ENCODE data around the gene SNX27. TPM values are rescaled to one million over a fixed set of nuclear protein-coding genes. Genes with fewer than 3 reads are reported as not detected.
A peak's percentile ranks its signal among the peaks of the same experiment; 100 is the strongest.

Gene SNX27
- total RNA-seq, 1 experiment from 2014 or later: 32.7 TPM

DNA sequence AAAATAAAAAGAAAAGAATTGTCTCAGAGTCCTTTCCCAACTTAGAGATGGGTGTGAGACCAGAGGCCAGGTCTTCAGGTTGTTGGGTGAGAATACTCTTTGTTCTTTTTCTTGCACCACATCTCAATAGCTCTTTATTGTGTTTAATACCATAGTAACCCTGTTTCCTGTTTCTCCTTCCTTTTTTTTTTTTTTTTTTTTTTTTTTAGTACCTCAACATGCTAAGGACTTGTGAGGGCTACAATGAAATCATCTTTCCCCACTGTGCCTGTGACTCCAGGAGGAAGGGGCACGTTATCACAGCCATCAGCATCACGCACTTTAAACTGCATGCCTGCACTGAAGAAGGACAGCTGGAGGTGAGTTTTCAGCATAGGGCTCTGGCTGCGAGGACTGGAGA, 80.4 kb downstream of the SNX27 start:
- DNase-seq (ENCODE audit: low spot score): no peak
- in situ Hi-C loops (cut with HindIII; ENCODE audit: low sequenced_read_pairs): no loop called here

GRCh38 chr1:151693057-151693651, 81.3 kb downstream of the SNX27 start:
- DNase-seq (ENCODE audit: low spot score): peak; percentile 75
- in situ Hi-C loops (cut with HindIII; ENCODE audit: low sequenced_read_pairs): no loop called here

DNA sequence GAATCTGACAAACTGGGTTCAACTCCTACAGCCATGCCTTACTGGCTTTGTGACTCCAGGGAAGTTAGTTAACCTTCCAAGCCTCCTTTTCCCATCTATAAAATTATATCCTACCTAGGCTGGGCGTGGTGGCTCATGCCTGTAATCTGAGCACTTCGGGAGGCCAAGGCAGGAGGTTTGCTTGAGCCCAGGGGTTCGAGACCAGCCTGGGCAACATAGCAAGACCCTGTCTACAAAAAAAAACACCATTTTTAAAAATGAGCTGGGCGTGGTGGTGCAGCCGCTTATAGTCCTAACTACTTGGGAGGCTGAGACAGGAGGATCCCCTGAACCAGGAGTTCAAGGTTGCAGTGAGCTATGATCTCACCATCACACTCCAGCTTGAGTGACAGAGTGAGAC, 89.7 kb downstream of the SNX27 start:
- DNase-seq (ENCODE audit: low spot score): no peak
- in situ Hi-C loops (cut with HindIII; ENCODE audit: low sequenced_read_pairs): no loop called here

DNA sequence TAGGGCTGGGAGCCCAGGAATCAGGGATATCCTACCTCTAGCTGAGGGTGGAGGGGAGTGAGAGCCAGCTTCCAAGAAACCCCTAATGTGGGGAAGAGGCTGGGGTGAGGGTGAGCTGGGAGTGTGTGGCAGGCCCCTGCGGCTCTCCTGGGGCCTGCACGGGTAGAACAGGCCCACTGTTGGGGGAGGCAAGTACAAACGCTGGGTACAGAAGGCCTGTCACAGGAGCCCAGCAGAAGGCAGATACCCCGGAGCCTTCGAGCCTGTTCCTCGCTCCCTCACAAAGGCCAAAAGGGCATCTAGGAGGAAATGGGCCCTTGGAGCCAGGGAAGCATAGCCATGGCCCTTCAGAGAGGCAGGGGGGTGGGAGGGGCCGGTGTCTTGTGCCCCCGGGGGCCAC, 91.1 kb downstream of the SNX27 start:
- in situ Hi-C loops (cut with HindIII; ENCODE audit: low sequenced_read_pairs): no loop called here
- DNase-seq (ENCODE audit: low spot score): no peak

- in situ Hi-C loops (cut with HindIII; ENCODE audit: low sequenced_read_pairs): no loop called here
- no peak for DNase-seq (ENCODE audit: low spot score)
Measured at GRCh38 chr1:151703813-151704212, 92.0 kb downstream of the SNX27 start.

DNA sequence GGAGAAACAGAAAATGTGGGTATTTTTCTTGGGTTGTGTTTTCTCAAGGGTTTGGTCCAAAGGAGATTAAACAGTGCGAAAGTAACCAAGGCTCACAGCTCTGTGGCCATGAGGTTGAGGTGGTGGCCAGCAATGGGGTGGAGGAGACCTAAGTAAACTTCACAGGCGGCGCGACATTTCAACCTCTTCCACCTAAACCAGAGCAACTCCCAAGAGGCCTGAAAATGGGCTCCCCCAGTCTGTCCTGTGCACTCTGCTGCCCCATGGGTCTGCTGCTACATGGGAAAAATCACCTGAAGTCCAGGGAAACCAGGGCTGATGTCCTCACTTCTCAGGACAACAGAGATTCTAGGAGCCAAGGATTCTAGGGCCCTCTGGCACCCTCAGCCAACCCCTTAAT, 92.4 kb downstream of the SNX27 start:
- DNase-seq (ENCODE audit: low spot score): no peak
- in situ Hi-C loops (cut with HindIII; ENCODE audit: low sequenced_read_pairs): no loop called here

GRCh38 chr1:151705146-151705545, 93.3 kb downstream of the SNX27 start:
- in situ Hi-C loops (cut with HindIII; ENCODE audit: low sequenced_read_pairs): no loop called here
- DNase-seq (ENCODE audit: low spot score): no peak

- DNase-seq (ENCODE audit: low spot score): no peak
- in situ Hi-C loops (cut with HindIII; ENCODE audit: low sequenced_read_pairs): no loop called here
Measured at GRCh38 chr1:151705753-151706463, 94.1 kb downstream of the SNX27 start.

DNA sequence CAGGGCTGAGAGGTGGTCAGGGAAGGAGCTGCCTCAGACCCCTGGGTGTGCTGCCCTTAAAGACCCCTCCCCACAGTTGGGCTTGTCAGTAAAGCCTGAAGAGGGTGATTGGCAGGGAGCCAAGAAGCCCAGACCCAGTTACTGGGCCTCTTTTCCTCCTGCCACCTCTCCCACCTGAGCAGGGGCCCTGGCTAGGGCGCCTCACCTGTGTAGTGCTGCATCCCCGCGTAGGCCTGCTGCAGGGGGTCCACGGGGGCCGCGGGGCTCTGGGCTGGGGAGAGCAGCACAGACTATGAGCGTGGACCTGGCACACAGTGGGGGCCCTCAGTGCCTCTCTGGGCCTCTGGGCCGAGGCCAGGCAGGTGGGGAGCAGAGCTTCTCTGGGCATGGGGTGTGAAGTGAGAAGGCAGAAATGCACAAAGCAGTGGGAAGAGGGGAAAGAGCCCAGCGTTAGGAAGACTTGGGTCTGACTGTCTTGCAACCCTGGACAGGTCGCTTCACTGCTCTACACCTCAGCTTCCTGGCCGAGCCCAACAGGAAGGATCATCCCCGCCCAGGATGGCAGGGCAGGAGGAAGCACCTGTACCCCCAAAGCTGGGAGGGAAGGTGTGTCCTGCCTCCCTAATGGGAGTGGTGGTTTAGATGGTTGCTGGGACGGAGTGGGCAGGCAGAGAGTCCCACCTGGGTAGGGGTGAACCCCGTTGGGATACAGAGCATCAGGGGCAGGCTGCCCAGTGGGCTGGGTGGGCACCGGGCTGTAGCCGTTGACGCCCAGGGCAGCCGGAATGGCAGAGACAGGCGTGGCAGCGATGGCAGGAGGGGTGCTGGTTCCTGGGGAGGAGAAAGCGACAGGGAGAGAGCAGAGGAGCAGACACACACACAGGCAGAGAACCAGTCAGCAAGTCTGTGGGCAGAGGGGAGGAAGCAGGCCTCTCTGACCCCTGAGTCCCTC, 94.9 kb downstream of the SNX27 start:
- in situ Hi-C loops (cut with HindIII; ENCODE audit: low sequenced_read_pairs): no loop called here
- no peak for DNase-seq (ENCODE audit: low spot score)

- DNase-seq (ENCODE audit: low spot score): no peak
- in situ Hi-C loops (cut with HindIII; ENCODE audit: low sequenced_read_pairs): no loop called here
Measured at GRCh38 chr1:151707541-151708065, 95.8 kb downstream of the SNX27 start.

DNA sequence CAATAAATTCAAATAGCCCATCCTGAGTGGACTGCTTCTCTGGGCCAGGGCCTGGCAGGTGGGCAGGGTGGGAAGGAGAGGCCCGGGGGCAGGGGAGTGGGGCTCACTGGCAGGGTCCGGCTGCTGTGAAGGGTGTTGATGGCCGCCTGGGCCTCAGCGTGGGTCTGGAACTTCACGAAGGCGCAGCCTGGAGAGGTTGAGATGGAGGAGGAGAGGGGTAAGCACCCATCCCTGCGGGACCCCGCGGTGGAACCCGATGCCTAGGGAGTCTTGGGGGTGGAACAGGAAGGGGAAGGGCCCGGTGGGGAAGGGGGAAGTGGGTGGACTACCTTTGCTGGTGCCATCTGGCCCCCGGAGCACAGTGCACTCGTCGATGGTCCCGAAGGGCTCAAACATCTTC, 97.0 kb downstream of the SNX27 start:
- in situ Hi-C loops (cut with HindIII; ENCODE audit: low sequenced_read_pairs): no loop called here
- no peak for DNase-seq (ENCODE audit: low spot score)

- peak; percentile 92 for DNase-seq (ENCODE audit: low spot score)
- in situ Hi-C loops (cut with HindIII; ENCODE audit: low sequenced_read_pairs): no loop called here
Measured at GRCh38 chr1:151710187-151710840, 98.5 kb downstream of the SNX27 start.

- in situ Hi-C loops (cut with HindIII; ENCODE audit: low sequenced_read_pairs): no loop called here
- DNase-seq (ENCODE audit: low spot score): peak; percentile 78
Measured at GRCh38 chr1:151711044-151711800, 99.4 kb downstream of the SNX27 start.

- in situ Hi-C loops (cut with HindIII; ENCODE audit: low sequenced_read_pairs): no loop called here
- no peak for DNase-seq (ENCODE audit: low spot score)
Measured at GRCh38 chr1:151711951-151712350, 100.1 kb downstream of the SNX27 start.

DNA sequence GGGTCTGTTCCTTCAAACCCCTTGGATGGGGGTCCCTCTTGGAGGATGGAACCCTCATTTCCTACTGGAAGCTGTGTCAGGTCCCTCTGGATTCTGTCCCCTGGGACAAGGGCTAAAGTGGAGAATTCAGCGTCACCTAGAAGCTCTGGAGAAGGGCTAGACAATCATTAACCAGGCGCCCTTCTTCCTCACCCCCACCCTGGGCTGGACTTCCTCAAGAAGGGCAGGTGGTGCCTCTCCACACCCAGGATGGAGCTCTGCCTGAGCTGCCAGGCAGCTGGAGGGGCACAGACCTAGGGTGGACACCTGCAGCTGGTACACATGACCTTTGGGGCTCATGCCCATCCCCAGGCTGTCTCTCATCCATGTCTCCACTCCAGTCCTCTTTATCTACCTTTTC, 101.2 kb downstream of the SNX27 start:
- in situ Hi-C loops (cut with HindIII; ENCODE audit: low sequenced_read_pairs): no loop called here

GRCh38 chr1:151713874-151714273, 102.0 kb downstream of the SNX27 start:
- no peak for DNase-seq (ENCODE audit: low spot score)
- in situ Hi-C loops (cut with HindIII; ENCODE audit: low sequenced_read_pairs): no loop called here

More for the DNA sequence above, 101.2 kb downstream of the SNX27 start:
- DNase-seq (ENCODE audit: low spot score): no peak

DNA sequence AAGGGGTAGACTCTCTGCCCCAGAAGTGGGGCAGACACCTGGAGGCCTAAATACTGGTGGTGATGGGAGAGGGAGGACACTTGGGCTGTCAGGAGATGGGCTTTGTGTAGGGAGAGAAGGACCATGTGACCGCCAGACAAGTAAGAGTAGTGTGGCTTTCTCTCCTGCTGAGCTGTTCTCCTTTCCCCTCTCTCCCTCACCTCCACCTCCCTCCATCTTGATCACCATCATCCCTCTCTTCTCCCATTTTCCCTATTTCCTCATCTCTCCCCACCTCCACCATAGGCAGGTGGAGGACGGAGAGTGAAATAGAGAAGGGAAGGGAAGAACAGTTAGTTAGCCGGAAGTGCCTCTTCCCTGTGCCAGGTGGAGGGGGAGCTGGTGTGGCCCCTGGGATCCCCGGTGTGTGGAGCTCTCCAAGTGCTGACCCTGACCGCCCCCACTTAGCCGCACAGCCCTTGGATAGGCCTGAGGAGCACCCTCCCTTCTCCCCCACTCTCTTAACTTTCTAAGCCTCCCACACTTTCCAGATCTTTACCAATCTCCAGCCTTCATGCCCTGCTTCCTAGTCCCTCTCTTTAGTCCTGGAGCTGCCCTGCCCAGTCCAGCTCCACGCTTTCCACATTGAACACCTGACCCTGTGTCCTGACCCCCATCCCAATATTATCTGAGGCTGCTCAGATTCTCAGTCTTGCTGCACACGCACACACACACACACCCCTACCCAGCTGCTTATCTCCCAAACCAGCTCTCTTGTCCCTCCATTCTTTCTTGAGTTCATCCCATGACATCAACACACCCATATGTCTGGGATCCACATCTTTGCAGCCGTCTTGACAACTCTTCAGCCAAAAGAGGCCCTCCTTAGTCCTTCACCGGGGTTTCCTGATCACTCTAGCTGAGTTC, 103.2 kb downstream of the SNX27 start:
- DNase-seq (ENCODE audit: low spot score): no peak
- in situ Hi-C loops (cut with HindIII; ENCODE audit: low sequenced_read_pairs): no loop called here
